Effector memory CD8-positive, alpha-beta T cell (primary cell): Measurements from ENCODE around the gene PIN1.
A peak's percentile ranks its signal among the peaks of the same experiment; 100 is the strongest.
"Not testable (repeated sequence)": the region's sequence is repeated elsewhere in the genome, so short reads cannot be mapped to it uniquely, and the experiment has no call there.

ENCODE experiments used
- ATAC-seq: fragments of 150-1000 bp; cut with Tn5 transposase; replicated peaks from 2 replicates; pipeline ENCODE4 v1.10.0; 2021; ENCODE audit warnings: mild to moderate bottlenecking, moderate library complexity
- DNase-seq, 3 experiments: peaks; one replicate each; pipeline ENCODE4 v3.0.0; 2021
- H3K27ac Mint-ChIP-seq, 2 donors: one replicate each; pipeline ENCODE4 v1.8.0; 2022; ENCODE audit warnings: mild to moderate bottlenecking in 2 of 2, mixed read lengths in 2 of 2, moderate library complexity in 2 of 2
- H3K27me3 Mint-ChIP-seq, 2 donors: one replicate each; pipeline ENCODE4 v1.8.0; 2022; ENCODE audit warnings: mixed read lengths in 2 of 2
- H3K36me3 Mint-ChIP-seq: one replicate; pipeline ENCODE4 v1.8.0; 2022; ENCODE audit warnings: mild to moderate bottlenecking, moderate library complexity, mixed read lengths; ENCODE audit not compliant: insufficient read depth
- H3K4me1 Mint-ChIP-seq, 2 donors: one replicate each; pipeline ENCODE4 v1.8.0; 2022; ENCODE audit warnings: low read depth in 2 of 2, mixed read lengths in 2 of 2
- H3K4me3 Mint-ChIP-seq, 2 donors: one replicate each; pipeline ENCODE4 v1.8.0; 2022; ENCODE audit warnings: mild to moderate bottlenecking in 2 of 2, mixed read lengths in 2 of 2, moderate library complexity in 2 of 2
- H3K9me3 Mint-ChIP-seq, 2 donors: one replicate each; pipeline ENCODE4 v1.8.0; 2022; ENCODE audit warnings: mixed read lengths in 2 of 2
- total RNA-seq, 9 experiments: gene quantifications; one replicate each; lab custom pipeline; 2026; lab: John Stamatoyannopoulos, UW

The PIN1 gene
- total RNA-seq = 41.2 to 70.0 (median 56.8) reads per million in 9 experiments

GRCh38 chr19:9834726-9835506, at the start of gene PIN1:
PIN1 (plus strand) TSS chr19:9835318; CDS start chr19:9835345, 27 bp downstream.
- Mint-ChIP-seq H3K4me3 (peak within 1 kb of the TSS; percentile 87 to 89), H3K9me3 (no peaks in the 10 kb centered on the region), H3K36me3 (peaks cover 35% of the 10 kb centered on the region), H3K27ac (peak within 1 kb of the TSS; percentile 86 to 96), H3K27me3 (no peaks in the 10 kb centered on the region), H3K4me1 (peaks cover 16 to 17% of the 10 kb centered on the region in 2 donors)
- peak; percentile 99 for DNase-seq
- ATAC-seq = peak; percentile 94

GRCh38 chr19:9785367-9786331, 49.5 kb upstream of the PIN1 start:
- H3K27ac Mint-ChIP-seq = peak overlapping the region; percentile 94 to 95
- H3K4me3 Mint-ChIP-seq = peak overlapping the region; percentile 89 to 91
- peak; percentile 84 to 95 (median 90) for DNase-seq
- peaks cover 20 to 22% of the 10 kb centered on the region in 2 donors for H3K4me1 Mint-ChIP-seq
- no peaks in the 10 kb centered on the region for H3K9me3 Mint-ChIP-seq
- H3K27me3 Mint-ChIP-seq = no peaks in the 10 kb centered on the region
- peaks cover 16% of the 10 kb centered on the region for H3K36me3 Mint-ChIP-seq
- peak; percentile 79 for ATAC-seq

GRCh38 chr19:9786342-9786741, 48.8 kb upstream of the PIN1 start:
- Mint-ChIP-seq H3K4me3 (peak overlapping the region; percentile 89 to 91), H3K27ac (peak overlapping the region; percentile 94 to 95), H3K36me3 (peaks cover 16% of the 10 kb centered on the region), H3K9me3 (no peaks in the 10 kb centered on the region), H3K27me3 (no peaks in the 10 kb centered on the region), H3K4me1 (peaks cover 22 to 23% of the 10 kb centered on the region in 2 donors)
- DNase-seq (no peak), ATAC-seq (no peak)

GRCh38 chr19:9786819-9787218, 48.3 kb upstream of the PIN1 start:
- Mint-ChIP-seq H3K36me3 (peaks cover 16% of the 10 kb centered on the region), H3K4me1 (peaks cover 24 to 27% of the 10 kb centered on the region in 2 donors), H3K27me3 (no peaks in the 10 kb centered on the region), H3K9me3 (no peaks in the 10 kb centered on the region), H3K27ac (peak overlapping the region; percentile 94 to 95), H3K4me3 (peak overlapping the region; percentile 89 to 91)
- no peak for ATAC-seq
- DNase-seq = no peak

GRCh38 chr19:9788604-9789003, 46.5 kb upstream of the PIN1 start:
- peaks cover 28% of the 10 kb centered on the region for H3K36me3 Mint-ChIP-seq
- DNase-seq, ATAC-seq, H3K27me3 Mint-ChIP-seq, H3K27ac Mint-ChIP-seq, H3K9me3 Mint-ChIP-seq, H3K4me3 Mint-ChIP-seq: not testable (repeated sequence)
- peaks cover 30 to 37% of the 10 kb centered on the region in 2 donors for H3K4me1 Mint-ChIP-seq

GRCh38 chr19:9789066-9789465, 46.1 kb upstream of the PIN1 start:
- DNase-seq (no peak), ATAC-seq (no peak)
- Mint-ChIP-seq H3K27ac (no peak overlapping the region), H3K4me3 (no peak overlapping the region), H3K27me3 (no peaks in the 10 kb centered on the region), H3K4me1 (peaks cover 28 to 37% of the 10 kb centered on the region in 2 donors), H3K36me3 (peaks cover 28% of the 10 kb centered on the region), H3K9me3 (no peaks in the 10 kb centered on the region)

GRCh38 chr19:9789579-9789978, 45.5 kb upstream of the PIN1 start:
- H3K4me3 Mint-ChIP-seq, H3K27ac Mint-ChIP-seq: not testable (repeated sequence)

GRCh38 chr19:9791073-9791367, 44.1 kb upstream of the PIN1 start:
- H3K27ac Mint-ChIP-seq = peak overlapping the region; percentile 95
- peaks cover 21% of the 10 kb centered on the region for H3K36me3 Mint-ChIP-seq
- H3K9me3 Mint-ChIP-seq, H3K27me3 Mint-ChIP-seq, DNase-seq, ATAC-seq: not testable (repeated sequence)
- peaks cover 17 to 27% of the 10 kb centered on the region in 2 donors for H3K4me1 Mint-ChIP-seq
- peak overlapping the region; percentile 92 to 95 for H3K4me3 Mint-ChIP-seq

More at GRCh38 chr19:9789579-9789978, 45.5 kb upstream of the PIN1 start:
- not testable (repeated sequence) for H3K9me3 Mint-ChIP-seq, ATAC-seq, H3K27me3 Mint-ChIP-seq, DNase-seq
- peaks cover 28 to 37% of the 10 kb centered on the region in 2 donors for H3K4me1 Mint-ChIP-seq
- H3K36me3 Mint-ChIP-seq = peaks cover 30% of the 10 kb centered on the region

- Mint-ChIP-seq H3K36me3 (peaks cover 17% of the 10 kb centered on the region), H3K9me3 (no peaks in the 10 kb centered on the region), H3K27ac (peak overlapping the region; percentile 95), H3K27me3 (no peaks in the 10 kb centered on the region), H3K4me1 (peaks cover 15 to 27% of the 10 kb centered on the region in 2 donors), H3K4me3 (peak overlapping the region; percentile 92 to 95)
- DNase-seq (peak; percentile 85 to 92 (median 86)), ATAC-seq (peak; percentile 44)
Measured at GRCh38 chr19:9791552-9792205, 43.4 kb upstream of the PIN1 start.

GRCh38 chr19:9792206-9793070, 42.7 kb upstream of the PIN1 start:
- Mint-ChIP-seq H3K27ac (peak overlapping the region; percentile 95), H3K4me3 (peak overlapping the region; percentile 92 to 95), H3K4me1 (peaks cover 14 to 26% of the 10 kb centered on the region in 2 donors), H3K9me3 (no peaks in the 10 kb centered on the region), H3K36me3 (peaks cover 17% of the 10 kb centered on the region), H3K27me3 (no peaks in the 10 kb centered on the region)
- ATAC-seq (peak; percentile 47), DNase-seq (peak; percentile 85 to 90 (median 88))

- Mint-ChIP-seq H3K27me3 (no peaks in the 10 kb centered on the region), H3K36me3 (peaks cover 17% of the 10 kb centered on the region), H3K9me3 (no peaks in the 10 kb centered on the region), H3K4me1 (peaks cover 14 to 26% of the 10 kb centered on the region in 2 donors), H3K4me3 (peak overlapping the region; percentile 92 to 95), H3K27ac (peak overlapping the region; percentile 95)
- DNase-seq (peak in 1 of 3 experiments; percentile 40), ATAC-seq (peak; percentile 28)
Measured at GRCh38 chr19:9793071-9793591, 42.0 kb upstream of the PIN1 start.
